HepG2 (cell line): Measurements from ENCODE around the gene B3GNT7. TPM values are rescaled to one million over a fixed set of nuclear protein-coding genes. Genes with fewer than 3 reads are reported as not detected.

Experiments used
- BORCS8-MEF2B ChIP-seq: sonication (generic); formaldehyde crosslinking; IDR thresholded peaks from 2 replicates; pipeline ENCODE4 v1.8.0; 2022; ENCODE audit warnings: mild to moderate bottlenecking, missing genetic modification reagents
- CTCF ChIP-seq: sonication (generic); formaldehyde crosslinking; IDR thresholded peaks from 2 replicates; pipeline ENCODE4 v1.5.0; 2020; ENCODE audit warnings: mild to moderate bottlenecking, missing genetic modification reagents, moderate library complexity
- EP300 ChIP-seq, 3 experiments: sonication (generic) in 1 of 3; formaldehyde crosslinking in 1 of 3; IDR thresholded peaks; 2 replicates each; pipeline versions ENCODE4 v1.5.1 to v1.6.1; 2011 to 2020; ENCODE audit warnings: low read depth in 2 of 3, low read length in 2 of 3, borderline replicate concordance in 1 of 3, improper control_type of control experiment in 1 of 3, mild to moderate bottlenecking in 1 of 3, missing genetic modification reagents in 1 of 3, moderate library complexity in 1 of 3
- HCFC1 ChIP-seq: fragments of 150-350 bp; IDR thresholded peaks from 2 replicates; pipeline ENCODE4 v1.6.1; 2014; ENCODE audit warnings: low read depth, low read length
- HNRNPK ChIP-seq: fragments of 200-400 bp; formaldehyde crosslinking; IDR thresholded peaks from 2 replicates; pipeline ENCODE4 v1.6.1; 2018; ENCODE audit warnings: low read length, low read depth, moderate library complexity, mild to moderate bottlenecking; ENCODE audit not compliant: poor library complexity, severe bottlenecking
- NFATC3 ChIP-seq: sonication (generic); formaldehyde crosslinking; IDR thresholded peaks from 2 replicates; pipeline ENCODE4 v1.5.1; 2020; ENCODE audit warnings: mild to moderate bottlenecking, missing genetic modification reagents
- NFRKB ChIP-seq: fragments of 450-650 bp; IDR thresholded peaks from 2 replicates; pipeline ENCODE4 v1.6.1; 2017
- PAXIP1 ChIP-seq: sonication (generic); formaldehyde crosslinking; conservative IDR thresholded peaks from 2 replicates; pipeline ENCODE4 v1.4.0; 2020; ENCODE audit warnings: mild to moderate bottlenecking, missing genetic modification reagents, moderate library complexity
- PCBP2 ChIP-seq: fragments of 200-400 bp; formaldehyde crosslinking; optimal IDR thresholded peaks from 2 replicates; pipeline ENCODE3; 2018; ENCODE audit warnings: low read length, low read depth; ENCODE audit not compliant: poor library complexity, severe bottlenecking
- RFX1 ChIP-seq: fragments of 450-650 bp; IDR thresholded peaks from 2 replicates; pipeline ENCODE4 v1.6.1; 2017
- TEAD3 ChIP-seq: optimal IDR thresholded peaks from 2 replicates; pipeline ENCODE3; 2016; ENCODE audit warnings: borderline replicate concordance
- XRCC5 ChIP-seq: fragments of 200-400 bp; formaldehyde crosslinking; optimal IDR thresholded peaks from 2 replicates; pipeline ENCODE3; 2017; ENCODE audit warnings: mild to moderate bottlenecking, low read length
- ZC3H4 ChIP-seq: sonication (generic); formaldehyde crosslinking; IDR thresholded peaks from 2 replicates; pipeline ENCODE4 v1.4.0; 2020; ENCODE audit warnings: missing genetic modification reagents, borderline replicate concordance
- ZNF558 ChIP-seq: sonication (generic); formaldehyde crosslinking; IDR thresholded peaks from 2 replicates; pipeline ENCODE4 v1.9.0; 2022; ENCODE audit warnings: mild to moderate bottlenecking, missing genetic modification reagents, borderline replicate concordance
- ZNF619 ChIP-seq: sonication (generic); formaldehyde crosslinking; IDR thresholded peaks from 2 replicates; pipeline ENCODE4 v1.4.0; 2020; ENCODE audit warnings: mild to moderate bottlenecking, missing genetic modification reagents
- ZNF691 ChIP-seq: sonication (generic); formaldehyde crosslinking; IDR thresholded peaks from 2 replicates; pipeline ENCODE4 v1.4.0; 2020; ENCODE audit warnings: missing genetic modification reagents, low read depth, mild to moderate bottlenecking, borderline replicate concordance
- ZNF737 ChIP-seq: sonication (generic); formaldehyde crosslinking; IDR thresholded peaks from 2 replicates; pipeline ENCODE4 v1.5.0; 2020; ENCODE audit warnings: missing genetic modification reagents, mild to moderate bottlenecking, borderline replicate concordance
- ZNF761 ChIP-seq: sonication (generic); formaldehyde crosslinking; conservative IDR thresholded peaks from 2 replicates; pipeline ENCODE4 v1.4.0; 2020; ENCODE audit warnings: mild to moderate bottlenecking, missing genetic modification reagents
- ZNF781 ChIP-seq: sonication (generic); formaldehyde crosslinking; IDR thresholded peaks from 2 replicates; pipeline ENCODE4 v1.5.1; 2020; ENCODE audit warnings: borderline replicate concordance, mild to moderate bottlenecking, missing genetic modification reagents; ENCODE audit errors: not compliant biosample characterization
- polyA plus RNA-seq, 8 experiments: library from polyadenylated mRNA; depleted of rRNA in 3 of 8; stranded (reverse) in 7 of 8; unstranded in 1 of 8; fragments of >200 nt; fragmentation: Illumina TruSeq in 4 of 8; extraction: Trizol in 4 of 8; gene quantifications; 2 replicates each; pipeline versions ENCODE4 v1.2.1 to v1.2.3, GENCODE V29; 2011 to 2016; ENCODE audit warnings: low read depth in 4 of 8, missing spikeins in 1 of 8, mixed read lengths in 1 of 8; ENCODE audit not compliant: insufficient read depth in 1 of 8
- total RNA-seq, 5 experiments: library from RNA; depleted of rRNA; stranded (reverse); fragments of >200 nt; fragmentation: Illumina TruSeq; extraction: Trizol; gene quantifications; 2 replicates each; pipeline ENCODE4 v1.2.3, GENCODE V29; 2016; ENCODE audit warnings: low read depth in 1 of 5
- TF ChIP-seq, protein P1 (sequence below): sonication (generic); formaldehyde crosslinking; IDR thresholded peaks from 2 replicates; pipeline ENCODE4 v1.5.1; 2020; ENCODE audit warnings: missing genetic modification reagents, mild to moderate bottlenecking, borderline replicate concordance

Gene B3GNT7
- total and polyA plus RNA-seq, 2 of the 13 experiments (the other 11 are each of a cell fraction or from before 2014, with no cell fraction given), result 0.04 to 0.24 TPM

GRCh38 chr2:231418820-231419640, 23.5 kb downstream of the B3GNT7 start (continued):
- no peak for TF ChIP-seq ZNF737 (CRISPR knock-in tag)
- TF ChIP-seq NFATC3 (CRISPR knock-in tag), result no peak
- no peak for TF ChIP-seq NFRKB
- TF ChIP-seq ZC3H4 (CRISPR knock-in tag), result no peak
- TF ChIP-seq BORCS8-MEF2B, result peak; percentile 78; the same call in 1 of the 2 replicates
- TF ChIP-seq ZNF558 (CRISPR knock-in tag), result no peak; the same call in 1 of the 2 replicates
- no peak for TF ChIP-seq EP300 (IDR thresholded peaks at IDR 0.05; ENCODE audit: low read depth in 2 of 2, low read length in 2 of 2)
- TF ChIP-seq EP300 (CRISPR knock-in tag; IDR thresholded peaks at IDR 0.05; ENCODE audit: borderline replicate concordance), result no peak
- no peak for TF ChIP-seq HNRNPK
- no peak for TF ChIP-seq RFX1
- 0 out of 2 replicates have a peak, but pooled peaks have one; percentile 9 for TF ChIP-seq CTCF (CRISPR knock-in tag)
- TF ChIP-seq HCFC1, result no peak
- no peak for TF ChIP-seq PCBP2
- TF ChIP-seq XRCC5, result peak; percentile 45
- TF ChIP-seq, protein P1, sequence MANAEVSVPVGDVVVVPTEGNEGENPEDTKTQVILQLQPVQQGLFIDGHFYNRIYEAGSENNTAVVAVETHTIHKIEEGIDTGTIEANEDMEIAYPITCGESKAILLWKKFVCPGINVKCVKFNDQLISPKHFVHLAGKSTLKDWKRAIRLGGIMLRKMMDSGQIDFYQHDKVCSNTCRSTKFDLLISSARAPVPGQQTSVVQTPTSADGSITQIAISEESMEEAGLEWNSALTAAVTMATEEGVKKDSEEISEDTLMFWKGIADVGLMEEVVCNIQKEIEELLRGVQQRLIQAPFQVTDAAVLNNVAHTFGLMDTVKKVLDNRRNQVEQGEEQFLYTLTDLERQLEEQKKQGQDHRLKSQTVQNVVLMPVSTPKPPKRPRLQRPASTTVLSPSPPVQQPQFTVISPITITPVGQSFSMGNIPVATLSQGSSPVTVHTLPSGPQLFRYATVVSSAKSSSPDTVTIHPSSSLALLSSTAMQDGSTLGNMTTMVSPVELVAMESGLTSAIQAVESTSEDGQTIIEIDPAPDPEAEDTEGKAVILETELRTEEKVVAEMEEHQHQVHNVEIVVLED (CRISPR knock-in tag), result peak; percentile 42; the same call in 1 of the 2 replicates
- peak; percentile 56; the same call in 1 of the 2 replicates for TF ChIP-seq ZNF691 (CRISPR knock-in tag)
- peak; percentile 48; the same call in 1 of the 2 replicates for TF ChIP-seq PAXIP1
- TF ChIP-seq ZNF781 (CRISPR knock-in tag), result peak; percentile 60
- peak; percentile 64 for TF ChIP-seq TEAD3
- 0 out of 2 replicates have a peak, but pooled peaks have one; percentile 30 for TF ChIP-seq ZNF619 (CRISPR knock-in tag)
- TF ChIP-seq ZNF761 (CRISPR knock-in tag), result peak; percentile 82; the same call in 1 of the 2 replicates
